A549 (cell line): ENCODE data around the gene TRAPPC12. TPM values are rescaled to one million over a fixed set of nuclear protein-coding genes. Genes with fewer than 3 reads are reported as not detected.
A peak's percentile ranks its signal among the peaks of the same experiment; 100 is the strongest.
"Not testable (repeated sequence)": the region's sequence is repeated elsewhere in the genome, so short reads cannot be mapped to it uniquely, and the experiment has no call there.

Experiments
- ATAC-seq, 2 experiments: fragments of 200-7000 bp in 1 of 2; fragments of >200 bp in 1 of 2; cut with Nextera tagmentation in 1 of 2; cut with Tn5 transposase in 1 of 2; 3 replicates each; pipeline versions ENCODE4 v1.8.0 to v1.9.1; 2018 to 2020; ENCODE audit warnings: mild to moderate bottlenecking in 1 of 2, moderate library complexity in 1 of 2
- CTCF ChIA-PET: fragments of 300-600 bp; sonication (Branson Sonifier 250); formaldehyde crosslinking; extraction: SDS; loops from one replicate; lab custom pipeline; 2021; ENCODE audit warnings: antibody characterized with exemption, inconsistent platforms; lab: Yijun Ruan, JAX
- POLR2A ChIA-PET: fragments of 350-600 bp; formaldehyde crosslinking; extraction: SDS; loops from one replicate; lab custom pipeline; 2021; ENCODE audit warnings: antibody characterized with exemption, inconsistent platforms; lab: Yijun Ruan, JAX
- DNase-seq, 2 experiments: peaks; one replicate each; pipeline versions ENCODE4 v3.0.0 to v3.0.0-alpha.2; 2011 to 2016; ENCODE audit warnings: low read depth in 1 of 2, low spot score in 1 of 2
- FAIRE-seq: peaks from 2 replicates; lab custom pipeline; 2011; peaks lifted over from hg19 to GRCh38; lab: Jason Lieb, UNC
- H3K27ac ChIP-seq, 2 experiments: fragments of >200 bp; sonication (Bioruptor Twin); formaldehyde crosslinking; 3 replicates each; pipeline ENCODE4 v1.5.1; 2016 to 2017
- H3K4me1 ChIP-seq: fragments of >200 bp; sonication (Bioruptor Twin); formaldehyde crosslinking; 3 replicates; pipeline ENCODE4 v1.6.1; 2016
- H3K4me2 ChIP-seq: fragments of >200 bp; sonication (Bioruptor Twin); formaldehyde crosslinking; 3 replicates; pipeline ENCODE4 v1.6.1; 2016
- H3K4me3 ChIP-seq: fragments of >200 bp; sonication (Bioruptor Twin); formaldehyde crosslinking; 3 replicates; pipeline ENCODE4 v1.5.1; 2016
- H3K9me3 ChIP-seq: fragments of >200 bp; sonication (Bioruptor Twin); formaldehyde crosslinking; 3 replicates; pipeline ENCODE4 v1.6.1; 2016
- BCL3 ChIP-seq: fragments of >200 bp; sonication (Bioruptor Twin); formaldehyde crosslinking; IDR thresholded peaks from 3 replicates; pipeline ENCODE4 v1.6.1; 2016
- BHLHE40 ChIP-seq: IDR thresholded peaks from 2 replicates; pipeline ENCODE4 v1.6.1; 2012; ENCODE audit warnings: low read depth, low read length, inconsistent platforms
- CBX2 ChIP-seq: fragments of 200-600 bp; sonication (generic); IDR thresholded peaks from 2 replicates; pipeline ENCODE4 v1.6.1; 2016; ENCODE audit warnings: low read depth, mild to moderate bottlenecking, borderline replicate concordance
- EHMT2 ChIP-seq: fragments of 200-600 bp; sonication (generic); IDR thresholded peaks from 2 replicates; pipeline ENCODE4 v1.6.1; 2016; ENCODE audit warnings: antibody characterized with exemption, low read depth, mild to moderate bottlenecking, moderate library complexity
- FOSL2 ChIP-seq, 2 experiments: fragments of 450-650 bp in 1 of 2; fragments of >200 bp in 1 of 2; sonication (Bioruptor Twin) in 1 of 2; formaldehyde crosslinking; IDR thresholded peaks; 2 replicates each; pipeline versions ENCODE4 v1.5.0 to v1.6.1; 2016 to 2020; ENCODE audit warnings: mild to moderate bottlenecking in 1 of 2, moderate library complexity in 1 of 2
- FOXS1 ChIP-seq: fragments of 250-450 bp; sonication (Bioruptor Pico); IDR thresholded peaks from 2 replicates; pipeline ENCODE4 v1.5.0; 2020; ENCODE audit warnings: mild to moderate bottlenecking, moderate library complexity
- HOXA7 ChIP-seq: fragments of 250-450 bp; sonication (Bioruptor Pico); IDR thresholded peaks from 2 replicates; pipeline ENCODE4 v1.5.0; 2020; ENCODE audit warnings: mild to moderate bottlenecking, moderate library complexity
- MAFK ChIP-seq: fragments of 450-650 bp; IDR thresholded peaks from 2 replicates; pipeline ENCODE4 v1.6.1; 2014; ENCODE audit not compliant: partially characterized antibody
- MAX ChIP-seq: IDR thresholded peaks from 2 replicates; pipeline ENCODE4 v1.6.1; 2012
- MAZ ChIP-seq: fragments of 150-350 bp; IDR thresholded peaks from 2 replicates; pipeline ENCODE4 v1.6.1; 2014; ENCODE audit warnings: antibody characterized with exemption, low read depth, low read length, borderline replicate concordance
- POLR2A ChIP-seq: IDR thresholded peaks from 2 replicates; pipeline ENCODE4 v1.6.1; 2012; ENCODE audit warnings: mild to moderate bottlenecking, low read length
- TFCP2L1 ChIP-seq: fragments of 250-450 bp; sonication (Bioruptor Pico); IDR thresholded peaks from 2 replicates; pipeline ENCODE4 v1.5.0; 2021; ENCODE audit warnings: mild to moderate bottlenecking
- USF2 ChIP-seq: fragments of 450-650 bp; IDR thresholded peaks from 2 replicates; pipeline ENCODE4 v1.6.1; 2014; ENCODE audit warnings: antibody characterized with exemption
- ZSCAN20 ChIP-seq: fragments of 250-450 bp; sonication (Bioruptor Pico); IDR thresholded peaks from 2 replicates; pipeline ENCODE4 v1.8.0; 2022; ENCODE audit warnings: mild to moderate bottlenecking, moderate library complexity
- WGBS: methylation state at CpG from one replicate; pipeline ENCODE4 v1.1.6; 2017; ENCODE audit errors: missing lambda C conversion rate; 5-methylcytosine and 5-hydroxymethylcytosine counted together
- polyA plus RNA-seq, 4 experiments: library from polyadenylated mRNA; depleted of rRNA in 3 of 4; stranded (reverse); fragments of >200 nt; fragmentation: RNase III in 1 of 4; extraction: RNeasy Plus Mini Kit Qiagen cat#74134 plus additional on column Dnase treatment in 1 of 4; gene quantifications; 2 replicates in 3 of 4; 3 replicates in 1 of 4; pipeline ENCODE4 v1.2.3, GENCODE V29; 2011 to 2017
- TF ChIP-seq, protein P1 (sequence below): fragments of >200 bp; sonication (Bioruptor Twin); formaldehyde crosslinking; IDR thresholded peaks from 2 replicates; pipeline ENCODE4 v1.6.1; 2016
- TF ChIP-seq, protein P2 (sequence below): fragments of 150-350 bp; IDR thresholded peaks from 2 replicates; pipeline ENCODE4 v1.6.1; 2014; ENCODE audit warnings: low read depth, mild to moderate bottlenecking, low read length

TRAPPC12 gene
- polyA plus RNA-seq, 2 of the 4 experiments (the other 2 are of a cell fraction), result 42.3 to 55.0 TPM

- Histone ChIP-seq H3K4me1 (no peaks in the 10 kb centered on the region), H3K4me2 (no peak overlapping the region), H3K4me3 (no peak overlapping the region), H3K9me3 (no peaks in the 10 kb centered on the region), H3K27ac (no peak overlapping the region)
- ChIA-PET CTCF (interaction anchor here (1.1 to 1.6 kb wide), 4 partner anchors 10 to 20 kb away, joined by 3 to 4 read pairs (median 3); no protein-coding TSS in a partner anchor), POLR2A (no interaction called here)
- FAIRE-seq, result no peak
- peak; percentile 6 to 60; a peak in 3 of 6 replicates for ATAC-seq
- no peak for TF ChIP-seq BCL3
- TF ChIP-seq FOXS1, result no peak
- TF ChIP-seq MAZ, result no peak
- no peak for TF ChIP-seq BHLHE40
- TF ChIP-seq HOXA7 (CRISPR knock-in tag), result no peak
- TF ChIP-seq FOSL2 (IDR thresholded peaks at IDR 0.05), result no peak
- TF ChIP-seq FOSL2 (CRISPR knock-in tag; IDR thresholded peaks at IDR 0.05), result no peak
- no peak for TF ChIP-seq MAFK
- WGBS, result 70% methylated on average over 10 of the region's 10 CpGs
- DNase-seq, result peak in 1 of 2 experiments; percentile 20
These were observed 114.1 kb downstream of the TRAPPC12 start for GRCh38 chr2:3493615-3494007.

GRCh38 chr2:3494984-3495666, 115.6 kb downstream of the TRAPPC12 start:
- no peak for TF ChIP-seq TFCP2L1
- no peak for TF ChIP-seq CBX2
- TF ChIP-seq EHMT2, result no peak
- no peak for TF ChIP-seq MAFK
- TF ChIP-seq MAX, result no peak
- TF ChIP-seq, protein P1, sequence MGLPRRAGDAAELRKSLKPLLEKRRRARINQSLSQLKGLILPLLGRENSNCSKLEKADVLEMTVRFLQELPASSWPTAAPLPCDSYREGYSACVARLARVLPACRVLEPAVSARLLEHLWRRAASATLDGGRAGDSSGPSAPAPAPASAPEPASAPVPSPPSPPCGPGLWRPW, result no peak
- TF ChIP-seq, protein P2, sequence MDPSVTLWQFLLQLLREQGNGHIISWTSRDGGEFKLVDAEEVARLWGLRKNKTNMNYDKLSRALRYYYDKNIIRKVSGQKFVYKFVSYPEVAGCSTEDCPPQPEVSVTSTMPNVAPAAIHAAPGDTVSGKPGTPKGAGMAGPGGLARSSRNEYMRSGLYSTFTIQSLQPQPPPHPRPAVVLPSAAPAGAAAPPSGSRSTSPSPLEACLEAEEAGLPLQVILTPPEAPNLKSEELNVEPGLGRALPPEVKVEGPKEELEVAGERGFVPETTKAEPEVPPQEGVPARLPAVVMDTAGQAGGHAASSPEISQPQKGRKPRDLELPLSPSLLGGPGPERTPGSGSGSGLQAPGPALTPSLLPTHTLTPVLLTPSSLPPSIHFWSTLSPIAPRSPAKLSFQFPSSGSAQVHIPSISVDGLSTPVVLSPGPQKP, result no peak
- TF ChIP-seq HOXA7 (CRISPR knock-in tag), result no peak
- TF ChIP-seq POLR2A, result no peak
- no peak for TF ChIP-seq ZSCAN20 (CRISPR knock-in tag)
- no peak for TF ChIP-seq FOXS1
- TF ChIP-seq USF2, result no peak
- TF ChIP-seq BCL3, result no peak
- no peak overlapping the region for H3K4me2 ChIP-seq
- no peak overlapping the region for H3K27ac ChIP-seq
- 94% methylated on average over 13 of the region's 13 CpGs for WGBS
- H3K4me1 ChIP-seq, result no peaks in the 10 kb centered on the region
- H3K4me3 ChIP-seq, result no peak overlapping the region
- no peak for DNase-seq
- ChIA-PET POLR2A (no interaction called here), CTCF (no interaction called here)
- ATAC-seq, result no peak
- H3K9me3 ChIP-seq, result no peaks in the 10 kb centered on the region
- no peak for FAIRE-seq

GRCh38 chr2:3496708-3497080, 117.2 kb downstream of the TRAPPC12 start:
- H3K9me3 ChIP-seq, ATAC-seq, H3K4me3 ChIP-seq, DNase-seq, H3K4me2 ChIP-seq, POLR2A ChIA-PET, H3K27ac ChIP-seq, H3K4me1 ChIP-seq, FAIRE-seq: not testable (repeated sequence)
- WGBS, result 94% methylated on average over 15 of the region's 15 CpGs
- CTCF ChIA-PET, result interaction anchor here (1.5 kb wide), 1 partner anchor 9 kb away, joined by 3 read pairs; no protein-coding TSS in a partner anchor
